HepG2 (cell line): ENCODE data around the gene CDSN. TPM values are rescaled to one million over a fixed set of nuclear protein-coding genes. Genes with fewer than 3 reads are reported as not detected.
A peak's percentile ranks its signal among the peaks of the same experiment; 100 is the strongest.

ENCODE experiments used
- ATAC-seq: fragments of 200-7000 bp; cut with Tn5 transposase; 3 replicates; pipeline ENCODE4 v1.9.1; 2020; ENCODE audit warnings: mild to moderate bottlenecking, moderate library complexity
- BruUV-seq: library from RNA; stranded (reverse); fragments of 400-500 nt; replicated peaks from 2 replicates; lab custom pipeline; 2021; lab: Mats Ljungman, UMichigan
- CTCF ChIA-PET: fragments of 300-600 bp; formaldehyde crosslinking; extraction: SDS; loops from one replicate; lab custom pipeline; 2021; ENCODE audit warnings: low total read pairs, inconsistent platforms, low intra/inter-chr PET ratio; lab: Yijun Ruan, JAX
- POLR2A ChIA-PET: fragments of 350-600 bp; sonication (Branson Sonifier 250); formaldehyde crosslinking; loops from one replicate; lab custom pipeline; 2020; ENCODE audit warnings: antibody characterized with exemption, inconsistent platforms; lab: Yijun Ruan, JAX
- DNase-seq: peaks from one replicate; pipeline ENCODE4 v3.0.0-alpha.2; 2015; ENCODE audit warnings: low spot score
- FAIRE-seq: peaks from 3 replicates; lab custom pipeline; 2011; peaks lifted over from hg19 to GRCh38; lab: Jason Lieb, UNC
- H2AFZ ChIP-seq: one replicate; pipeline ENCODE4 v1.6.1; 2011; ENCODE audit warnings: low read length, inconsistent platforms
- H3K27ac ChIP-seq: fragments of 300-600 bp; 3 replicates; pipeline ENCODE4 v1.8.0; 2011; ENCODE audit warnings: mixed run types, mild to moderate bottlenecking, mixed read lengths, low read length, inconsistent platforms; ENCODE audit not compliant: insufficient read depth; ENCODE audit errors: extremely low read length
- H3K27me3 ChIP-seq, 2 experiments: fragments of 200-600 bp in 1 of 2; 2 replicates in 1 of 2; 3 replicates in 1 of 2; pipeline versions ENCODE4 v1.6.0 to v1.8.0; 2011; ENCODE audit warnings: low read length in 2 of 2, mild to moderate bottlenecking in 2 of 2, moderate library complexity in 2 of 2, inconsistent platforms in 1 of 2; ENCODE audit not compliant: insufficient read depth in 2 of 2, control insufficient read depth in 1 of 2
- H3K36me3 ChIP-seq, 2 experiments: fragments of 200-600 bp in 1 of 2; replicated peaks in 1 of 2; 2 replicates in 1 of 2; 3 replicates in 1 of 2; pipeline versions ENCODE4 v1.5.1 to v1.8.0; 2011; ENCODE audit warnings: low read length in 2 of 2, inconsistent platforms in 1 of 2; ENCODE audit not compliant: insufficient read depth in 2 of 2, control insufficient read depth in 1 of 2
- H3K4me1 ChIP-seq: 2 replicates; pipeline ENCODE4 v1.5.1; 2012; ENCODE audit warnings: low read length, inconsistent platforms; ENCODE audit not compliant: insufficient read depth
- H3K4me2 ChIP-seq: 2 replicates; pipeline ENCODE4 v1.6.0; 2011; ENCODE audit warnings: low read depth, low read length, inconsistent platforms
- H3K4me3 ChIP-seq, 3 experiments: fragments of 200-600 bp in 1 of 3; sonication (generic), shearing (Covaris generic) in 1 of 3; replicated peaks in 1 of 3; 2 replicates each; pipeline ENCODE4 v1.5.1; 2011 to 2016; ENCODE audit warnings: low read length in 3 of 3, inconsistent platforms in 2 of 3, low read depth in 2 of 3, mild to moderate bottlenecking in 2 of 3, control low read depth in 1 of 3, mixed read lengths in 1 of 3; ENCODE audit not compliant: insufficient read depth in 1 of 3
- H3K79me2 ChIP-seq: one replicate; pipeline ENCODE4 v1.6.1; 2011; ENCODE audit warnings: low read length, inconsistent platforms; ENCODE audit not compliant: insufficient read depth
- H3K9ac ChIP-seq: 2 replicates; pipeline ENCODE4 v1.6.0; 2011; ENCODE audit warnings: mild to moderate bottlenecking, low read depth, low read length, inconsistent platforms; ENCODE audit not compliant: insufficient read depth
- H3K9me3 ChIP-seq: 2 replicates; pipeline ENCODE4 v1.5.1; 2012; ENCODE audit warnings: mild to moderate bottlenecking, low read length
- H4K20me1 ChIP-seq: 2 replicates; pipeline ENCODE4 v1.6.0; 2011; ENCODE audit warnings: inconsistent platforms, mild to moderate bottlenecking, low read length, moderate library complexity; ENCODE audit not compliant: insufficient read depth
- ARID5B ChIP-seq: IDR thresholded peaks from 2 replicates; pipeline ENCODE4 v1.4.0; 2020; ENCODE audit warnings: mild to moderate bottlenecking, missing genetic modification reagents
- BRD4 ChIP-seq: sonication (generic); formaldehyde crosslinking; IDR thresholded peaks from 2 replicates; pipeline ENCODE4 v1.4.0; 2020; ENCODE audit warnings: missing genetic modification reagents
- EEA1 ChIP-seq: sonication (generic); formaldehyde crosslinking; IDR thresholded peaks from 2 replicates; pipeline ENCODE4 v1.5.1; 2020; ENCODE audit warnings: mild to moderate bottlenecking, missing genetic modification reagents, borderline replicate concordance
- GATAD2A ChIP-seq: IDR thresholded peaks from 2 replicates; pipeline ENCODE4 v1.6.1; 2016
- MIER2 ChIP-seq: IDR thresholded peaks from 2 replicates; pipeline ENCODE4 v1.6.1; 2016; ENCODE audit warnings: missing biosample characterization, missing genetic modification reagents
- POLR2AphosphoS2 ChIP-seq: IDR thresholded peaks from 2 replicates; pipeline ENCODE4 v1.6.1; 2011; ENCODE audit warnings: low read depth, low read length, improper control_type of control experiment
- RBM39 ChIP-seq: fragments of 200-400 bp; formaldehyde crosslinking; IDR thresholded peaks from one replicate; pipeline ENCODE4 v1.6.1; 2018; ENCODE audit warnings: antibody characterized with exemption, mild to moderate bottlenecking, low read depth, low read length; ENCODE audit not compliant: poor library complexity, severe bottlenecking
- SMC3 ChIP-seq: IDR thresholded peaks from 2 replicates; pipeline ENCODE4 v1.6.1; 2011; ENCODE audit warnings: low read length, improper control_type of control experiment
- SYNCRIP ChIP-seq: fragments of 200-400 bp; formaldehyde crosslinking; IDR thresholded peaks from 2 replicates; pipeline ENCODE4 v1.6.1; 2018; ENCODE audit warnings: mild to moderate bottlenecking, low read depth, low read length; ENCODE audit not compliant: insufficient read depth
- ZBTB26 ChIP-seq: IDR thresholded peaks from 2 replicates; pipeline ENCODE4 v1.6.1; 2016; ENCODE audit warnings: missing compliant biosample characterization, missing genetic modification reagents, borderline replicate concordance
- ZNF121 ChIP-seq: sonication (generic); formaldehyde crosslinking; IDR thresholded peaks from 2 replicates; pipeline ENCODE4 v1.5.0; 2020; ENCODE audit warnings: mild to moderate bottlenecking, missing genetic modification reagents
- ZNF251 ChIP-seq: sonication (generic); formaldehyde crosslinking; IDR thresholded peaks from 2 replicates; pipeline ENCODE4 v1.9.0; 2021; ENCODE audit warnings: mild to moderate bottlenecking, missing genetic modification reagents
- ZNF367 ChIP-seq: sonication (generic); formaldehyde crosslinking; IDR thresholded peaks from 2 replicates; pipeline ENCODE4 v1.4.0; 2020; ENCODE audit warnings: missing genetic modification reagents, borderline replicate concordance
- ZNF451 ChIP-seq: sonication (generic); formaldehyde crosslinking; IDR thresholded peaks from 2 replicates; pipeline ENCODE4 v1.5.0; 2020; ENCODE audit warnings: mild to moderate bottlenecking, missing genetic modification reagents
- ZNF572 ChIP-seq: sonication (generic); formaldehyde crosslinking; IDR thresholded peaks from 2 replicates; pipeline ENCODE4 v1.5.1; 2020; ENCODE audit warnings: mild to moderate bottlenecking, missing genetic modification reagents
- ZNF839 ChIP-seq: sonication (generic); formaldehyde crosslinking; IDR thresholded peaks from 2 replicates; pipeline ENCODE4 v1.4.0; 2020; ENCODE audit warnings: missing genetic modification reagents, mild to moderate bottlenecking, borderline replicate concordance
- WGBS: methylation state at CpG from one replicate; pipeline ENCODE4 v1.1.6; 2017; ENCODE audit warnings: low lambda C conversion rate; 5-methylcytosine and 5-hydroxymethylcytosine counted together
- in situ Hi-C: cut with HindIII; loops from 2 replicates; pipeline ENCODE4 v1.10.0; 2017; ENCODE audit warnings: low pct_unique_long_range_greater_than_20kb; ENCODE audit not compliant: extremely low pct_ligation_motif_present
- intact Hi-C: fragments of 100-400 bp; cut with micrococcal nuclease; formaldehyde crosslinking; loops from one replicate; pipeline ENCODE4 v1.10.0; 2022; ENCODE audit not compliant: unreplicated experiment
- polyA plus RNA-seq, 8 experiments: library from polyadenylated mRNA; depleted of rRNA in 3 of 8; stranded (reverse) in 7 of 8; unstranded in 1 of 8; fragments of >200 nt; fragmentation: Illumina TruSeq in 4 of 8; extraction: Trizol in 4 of 8; gene quantifications; 2 replicates each; pipeline versions ENCODE4 v1.2.1 to v1.2.3, GENCODE V29; 2011 to 2016; ENCODE audit warnings: low read depth in 4 of 8, missing spikeins in 1 of 8, mixed read lengths in 1 of 8; ENCODE audit not compliant: insufficient read depth in 1 of 8
- total RNA-seq, 5 experiments: library from RNA; depleted of rRNA; stranded (reverse); fragments of >200 nt; fragmentation: Illumina TruSeq; extraction: Trizol; gene quantifications; 2 replicates each; pipeline ENCODE4 v1.2.3, GENCODE V29; 2016; ENCODE audit warnings: low read depth in 1 of 5

CDSN gene
- total and polyA plus RNA-seq, 2 of the 13 experiments (the other 11 are each of a cell fraction or from before 2014, with no cell fraction given), result not detected

GRCh38 chr6:31087494-31088089 lies 32.7 kb downstream of the CDSN start:
- POLR2A ChIA-PET, result interaction anchor here (0.6 to 1.0 kb wide), 4 partner anchors 27 to 473 kb away, joined by 3 to 4 read pairs (median 4); partner anchors contain the start of gene VARS2
- no peaks in the 10 kb centered on the region for H3K9me3 ChIP-seq
- H3K27ac ChIP-seq, result no peak overlapping the region
- DNase-seq, result peak; percentile 78
- H3K4me3 ChIP-seq, result no peak overlapping the region
- peaks cover 1 to 15% of the 10 kb centered on the region in 2 experiments; a peak in 2 of 5 replicates for H3K27me3 ChIP-seq
- no peak overlapping the region for H3K9ac ChIP-seq
- H3K4me1 ChIP-seq, result peaks cover 26% of the 10 kb centered on the region
- in situ Hi-C loops (loop anchor here (5.0 to 25.0 kb wide), 3 partner anchors 260 to 625 kb away; partner anchors contain the start of genes NRM and PPP1R18), intact Hi-C loops (loop anchor here (1.0 to 2.0 kb wide), 2 partner anchors 173 to 259 kb away; partner anchors contain the start of gene VARS2)
- H3K4me2 ChIP-seq, result no peak overlapping the region
- peak; percentile 95 for ATAC-seq
- 11% methylated on average over 14 of the region's 14 CpGs for WGBS
- H3K79me2 ChIP-seq, result no peaks in the 10 kb centered on the region
- H4K20me1 ChIP-seq, result no peaks in the 10 kb centered on the region
- no TSS peak for BruUV-seq
- no peaks in the 10 kb centered on the region for H3K36me3 ChIP-seq
- no peak overlapping the region for H2AFZ ChIP-seq
- CTCF ChIA-PET, result interaction anchor here (0.8 to 1.5 kb wide), 6 partner anchors 8 to 604 kb away, joined by 3 to 8 read pairs (median 4); no protein-coding TSS in a partner anchor
- peak; percentile 89 for FAIRE-seq
- TF ChIP-seq ZNF451 (CRISPR knock-in tag) (no peak), ZNF367 (CRISPR knock-in tag) (no peak), ZNF572 (no peak), SMC3 (peak; percentile 70), ZBTB26 (CRISPR knock-in tag) (no peak), SYNCRIP (no peak), POLR2AphosphoS2 (no peak), ZNF839 (CRISPR knock-in tag) (no peak), ARID5B (peak; percentile 33; the same call in 1 of the 2 replicates), BRD4 (CRISPR knock-in tag) (no peak), GATAD2A (CRISPR knock-in tag) (no peak), RBM39 (no peak), MIER2 (CRISPR knock-in tag) (no peak), ZNF121 (peak; percentile 54; the same call in 1 of the 2 replicates), EEA1 (CRISPR knock-in tag) (no peak), ZNF251 (CRISPR knock-in tag) (no peak)
